ENCODE results near the gene ATP8A2.

GRCh38 chr13:26074706-26075105 is 702.9 kb downstream of the ATP8A2 start:
- TF ChIP-seq CTCF (IDR thresholded peaks at IDR 0.05; ENCODE audit: insufficient read depth, low read depth, low read length) = no peak
- no peak for TF ChIP-seq EZH2 (IDR thresholded peaks at IDR 0.05; ENCODE audit: insufficient read depth, low read length)

Data from astrocyte (in vitro differentiated cells and primary cell).